Lower lobe of right lung (tissue), 2 donors: ENCODE measurements around the gene BTN1A1. TPM values are rescaled to one million over a fixed set of nuclear protein-coding genes. Genes with fewer than 3 reads are reported as not detected.
"Not testable (repeated sequence)": the region's sequence is repeated elsewhere in the genome, so short reads cannot be mapped to it uniquely, and the experiment has no call there.

Experiments used
- ATAC-seq, 2 donors: fragments of 200-7000 bp; cut with Tn5 transposase; one replicate each; pipeline ENCODE4 v1.9.1; 2020 to 2022; ENCODE audit warnings: mild to moderate bottlenecking in 2 of 2, moderate library complexity in 2 of 2
- DNase-seq: peaks from one replicate; pipeline ENCODE4 v3.0.0-alpha.2; 2020
- H3K27ac ChIP-seq: fragments of 200-600 bp; one replicate; pipeline ENCODE4 v1.8.0; 2022
- H3K27me3 ChIP-seq: fragments of 200-600 bp; one replicate; pipeline ENCODE4 v1.8.0; 2022; ENCODE audit warnings: low read depth
- H3K36me3 ChIP-seq: fragments of 200-600 bp; one replicate; pipeline ENCODE4 v1.8.0; 2022; ENCODE audit warnings: mild to moderate bottlenecking
- H3K4me1 ChIP-seq: fragments of 200-600 bp; one replicate; pipeline ENCODE4 v1.8.0; 2022
- H3K4me3 ChIP-seq: fragments of 200-600 bp; one replicate; pipeline ENCODE4 v1.8.0; 2022; ENCODE audit warnings: mild to moderate bottlenecking
- H3K9me3 ChIP-seq: fragments of 200-600 bp; one replicate; pipeline ENCODE4 v1.8.0; 2022
- CTCF ChIP-seq: fragments of 200-600 bp; IDR thresholded peaks from one replicate; pipeline ENCODE4 v1.8.0; 2022; ENCODE audit warnings: antibody characterized with exemption, mild to moderate bottlenecking
- intact Hi-C: fragments of 100-400 bp; cut with DNase I; formaldehyde crosslinking; loops from one replicate; pipeline ENCODE4 v1.11.0; 2022
- total RNA-seq: library from RNA; stranded (reverse); fragmentation: NEBNext Ultra II Directional; extraction: Animal tissue kit (Norgen Biotek cat#: 25700); gene quantifications from one replicate; pipeline ENCODE4 v1.2.1, GENCODE V29; 2021
- donor health status: DM: no; HTN: yes; CAD: no; lungs with severe emphysema.

The BTN1A1 gene
- total RNA-seq, 1 donor from 2014 or later = not detected

GRCh38 chr6:26502165-26502564 is 2.1 kb downstream of the BTN1A1 start:
- intact Hi-C loops = no loop called here
- Histone ChIP-seq H3K36me3 (no peaks in the 10 kb centered on the region), H3K4me1 (peaks cover 11% of the 10 kb centered on the region), H3K27me3 (peaks cover 27% of the 10 kb centered on the region), H3K9me3 (no peaks in the 10 kb centered on the region), H3K27ac (no peak overlapping the region), H3K4me3 (no peak overlapping the region)
- no peak for DNase-seq
- no peak for TF ChIP-seq CTCF
- no peak for ATAC-seq

- no peak for TF ChIP-seq CTCF
- Histone ChIP-seq H3K9me3 (no peaks in the 10 kb centered on the region), H3K27ac (no peak overlapping the region), H3K4me3 (no peak overlapping the region), H3K27me3 (peaks cover 27% of the 10 kb centered on the region), H3K4me1 (peaks cover 11% of the 10 kb centered on the region), H3K36me3 (no peaks in the 10 kb centered on the region)
- no peak for ATAC-seq
- no peak for DNase-seq
- intact Hi-C loops = no loop called here
Measured at GRCh38 chr6:26502626-26503025, 2.5 kb downstream of the BTN1A1 start.

- no peak for TF ChIP-seq CTCF
- Histone ChIP-seq H3K36me3 (no peaks in the 10 kb centered on the region), H3K4me3 (no peak overlapping the region), H3K9me3 (no peaks in the 10 kb centered on the region), H3K27ac (no peak overlapping the region), H3K4me1 (no peaks in the 10 kb centered on the region), H3K27me3 (peaks cover 5% of the 10 kb centered on the region)
- intact Hi-C loops = no loop called here
- ATAC-seq (no peak), DNase-seq (no peak)
Measured at GRCh38 chr6:26507658-26508057, 7.6 kb downstream of the BTN1A1 start.

GRCh38 chr6:26511033-26511432 is 10.9 kb downstream of the BTN1A1 start:
- H3K4me3 ChIP-seq, H3K27ac ChIP-seq, H3K9me3 ChIP-seq, H3K36me3 ChIP-seq, DNase-seq, H3K4me1 ChIP-seq, intact Hi-C loops, H3K27me3 ChIP-seq, ATAC-seq: not testable (repeated sequence)

GRCh38 chr6:26514984-26515383 is 14.9 kb downstream of the BTN1A1 start:
- intact Hi-C loops = no loop called here
- no peaks in the 10 kb centered on the region for H3K36me3 ChIP-seq
- no peak for ATAC-seq

More at GRCh38 chr6:26514984-26515383, 14.9 kb downstream of the BTN1A1 start:
- Histone ChIP-seq H3K27ac (no peak overlapping the region), H3K27me3 (no peaks in the 10 kb centered on the region), H3K4me1 (peaks cover under 1% of the 10 kb centered on the region), H3K4me3 (no peak overlapping the region), H3K9me3 (no peaks in the 10 kb centered on the region)
- no peak for DNase-seq
- TF ChIP-seq CTCF = no peak
